Measurements from ENCODE around the gene SYNPO2. TPM values are rescaled to one million over a fixed set of nuclear protein-coding genes. Genes with fewer than 3 reads are reported as not detected.
"Not testable (repeated sequence)": the region's sequence is repeated elsewhere in the genome, so short reads cannot be mapped to it uniquely, and the experiment has no call there.

The SYNPO2 gene
- total RNA-seq, 4 donors from 2014 or later: 1,547 to 3,168 (median 2,047) TPM

GRCh38 chr4:118973295-118973694 lies 84.6 kb downstream of the SYNPO2 start:
- WGBS, 2 donors (ENCODE audit: low coverage in 1 of 2): 12 to 46% methylated on average over 6 of the region's 6 CpGs
- Histone ChIP-seq H3K9me3 (no peaks in the 10 kb centered on the region), H3K4me1 (peaks cover 22 to 94% (median 49%) of the 10 kb centered on the region in 3 donors), H3K27ac (peak overlapping the region; percentile 73 to 91 (median 86)), H3K36me3 (no peaks in the 10 kb centered on the region), H3K4me3 (no peak overlapping the region), H3K27me3 (no peaks in the 10 kb centered on the region)
- TF ChIP-seq EP300 (IDR thresholded peaks at IDR 0.05): no peak
- TF ChIP-seq POLR2A (IDR thresholded peaks at IDR 0.05): no peak
- no peak for TF ChIP-seq POLR2AphosphoS5 (IDR thresholded peaks at IDR 0.05)
- no peak for TF ChIP-seq CTCF (IDR thresholded peaks at IDR 0.05)
- no peak for ATAC-seq

- Histone ChIP-seq H3K9me3 (no peaks in the 10 kb centered on the region), H3K36me3 (no peaks in the 10 kb centered on the region), H3K27me3 (no peaks in the 10 kb centered on the region), H3K4me3 (no peak overlapping the region), H3K27ac (peak overlapping the region; percentile 73 to 91 (median 86)), H3K4me1 (peaks cover 15 to 96% (median 41%) of the 10 kb centered on the region in 3 donors)
- TF ChIP-seq POLR2AphosphoS5 (IDR thresholded peaks at IDR 0.05) (no peak), EP300 (IDR thresholded peaks at IDR 0.05) (no peak), CTCF (IDR thresholded peaks at IDR 0.05) (no peak), POLR2A (IDR thresholded peaks at IDR 0.05) (no peak)
- ATAC-seq: no peak
- 47 to 54% methylated on average over 2 of the region's 2 CpGs for WGBS, 2 donors (ENCODE audit: low coverage in 1 of 2)
These were observed 86.1 kb downstream of the SYNPO2 start for GRCh38 chr4:118974758-118975157.

DNA sequence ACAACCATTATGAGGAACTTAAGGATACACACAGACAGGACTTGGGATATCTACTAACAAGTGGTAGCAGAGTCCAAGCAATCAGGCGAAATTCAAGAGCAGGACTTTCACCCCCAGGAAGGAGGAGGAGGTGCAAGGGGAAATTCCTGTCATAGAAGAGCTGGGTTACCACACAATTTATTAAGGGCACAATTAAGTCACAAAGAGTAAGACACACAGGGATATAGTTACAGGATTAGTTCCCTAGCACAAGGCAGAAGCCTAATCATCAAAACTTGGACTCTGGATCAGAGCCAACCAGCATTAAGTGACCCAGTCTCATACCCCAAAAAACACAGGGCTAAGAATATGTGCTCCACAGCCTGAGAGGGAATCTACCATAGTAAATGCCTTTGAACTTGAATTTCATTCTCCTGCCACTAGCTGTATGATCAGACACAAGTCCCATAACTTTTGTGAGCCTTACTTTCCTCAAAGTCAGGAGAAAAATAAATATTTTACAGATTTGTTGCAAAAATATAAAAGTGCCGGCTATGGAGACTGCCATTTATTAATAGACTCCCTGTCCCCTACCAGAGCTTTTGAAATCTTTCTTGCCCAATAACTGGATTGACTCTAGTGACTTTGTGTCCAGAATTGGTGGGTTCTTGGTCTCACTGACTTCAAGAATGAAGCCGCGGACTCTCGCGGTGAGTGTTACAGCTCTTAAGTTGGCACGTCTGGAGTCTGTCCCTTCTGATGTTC lies 87.0 kb downstream of the SYNPO2 start:
- Histone ChIP-seq H3K27ac (peak overlapping the region; percentile 73 to 91 (median 86)), H3K27me3 (no peaks in the 10 kb centered on the region), H3K9me3 (no peaks in the 10 kb centered on the region), H3K4me3 (no peak overlapping the region), H3K4me1 (peaks cover 15 to 96% (median 38%) of the 10 kb centered on the region in 3 donors), H3K36me3 (no peaks in the 10 kb centered on the region)
- WGBS, 2 donors (ENCODE audit: low coverage in 1 of 2): 77 to 78% methylated on average over 5 of the region's 7 CpGs
- no peak for TF ChIP-seq CTCF (IDR thresholded peaks at IDR 0.05)
- TF ChIP-seq POLR2AphosphoS5 (IDR thresholded peaks at IDR 0.05): no peak
- no peak for TF ChIP-seq EP300 (IDR thresholded peaks at IDR 0.05)
- no peak for TF ChIP-seq POLR2A (IDR thresholded peaks at IDR 0.05)
- ATAC-seq: no peak

- not testable (repeated sequence) for H3K36me3 ChIP-seq, ATAC-seq, H3K4me3 ChIP-seq, H3K9me3 ChIP-seq, H3K27me3 ChIP-seq
- 70 to 80% methylated on average over 1 to 6 of the region's 12 CpGs for WGBS, 2 donors (ENCODE audit: low coverage in 1 of 2)
- Histone ChIP-seq H3K27ac (peak overlapping the region; percentile 73 to 91 (median 86)), H3K4me1 (peaks cover 15 to 96% (median 34%) of the 10 kb centered on the region in 3 donors)
These were observed 87.5 kb downstream of the SYNPO2 start for GRCh38 chr4:118976193-118976560.

- peak overlapping the region; percentile 48 to 96 (median 74) for H3K27ac ChIP-seq
- H3K4me3 ChIP-seq, H3K9me3 ChIP-seq, H3K36me3 ChIP-seq, H3K27me3 ChIP-seq, ATAC-seq: not testable (repeated sequence)
- WGBS, 2 donors (ENCODE audit: low coverage in 1 of 2): no CpG with 5 or more reads among the region's 24 CpGs
- peaks cover 16 to 96% (median 29%) of the 10 kb centered on the region in 3 donors for H3K4me1 ChIP-seq
These were observed 88.4 kb downstream of the SYNPO2 start for GRCh38 chr4:118977100-118977499.

DNA sequence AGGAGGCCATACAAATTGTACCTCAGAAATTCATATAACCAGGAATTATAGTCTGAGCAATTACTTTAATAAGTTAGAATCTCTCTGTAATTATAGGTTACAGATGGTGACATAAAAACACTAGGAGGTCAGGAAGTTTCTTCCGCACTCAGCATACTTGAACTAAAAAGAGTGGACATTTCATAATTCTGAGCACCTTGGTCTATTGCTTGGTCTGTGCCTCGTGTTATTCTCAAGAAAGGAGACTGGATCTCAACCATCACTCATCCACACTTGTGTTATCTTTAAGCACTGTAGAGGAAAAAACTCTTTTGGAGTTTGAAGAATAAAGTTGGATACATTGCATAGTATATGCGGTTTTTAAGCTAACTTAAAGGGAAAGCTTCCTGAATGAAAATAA lies 91.1 kb downstream of the SYNPO2 start:
- Histone ChIP-seq H3K9me3 (no peaks in the 10 kb centered on the region), H3K27me3 (no peaks in the 10 kb centered on the region), H3K4me1 (peaks cover 8 to 96% (median 29%) of the 10 kb centered on the region in 3 donors), H3K36me3 (no peaks in the 10 kb centered on the region), H3K27ac (peak overlapping the region; percentile 87 to 96 (median 94)), H3K4me3 (no peak overlapping the region)
- no peak for TF ChIP-seq CTCF (IDR thresholded peaks at IDR 0.05)
- TF ChIP-seq POLR2AphosphoS5 (IDR thresholded peaks at IDR 0.05): no peak
- TF ChIP-seq EP300 (IDR thresholded peaks at IDR 0.05): no peak
- no peak for TF ChIP-seq POLR2A (IDR thresholded peaks at IDR 0.05)
- 56 to 61% methylated on average over 2 to 3 of the region's 3 CpGs for WGBS, 2 donors (ENCODE audit: low coverage in 1 of 2)
- no peak for ATAC-seq
